Stimulated activated CD4-positive, alpha-beta T cell treated with anti-CD3 and anti-CD28 coated beads, Interleukin-4, amount 100 ng/mL, for 24 hours (primary cell): ENCODE measurements around the gene GDPD5.

ENCODE experiments used
- DNase-seq: peaks from one replicate; pipeline ENCODE4 v3.0.0-alpha.2; 2020

GDPD5 gene

GRCh38 chr11:75535071-75535470, 9.3 kb upstream of the GDPD5 start:
- DNase-seq: no peak

DNA sequence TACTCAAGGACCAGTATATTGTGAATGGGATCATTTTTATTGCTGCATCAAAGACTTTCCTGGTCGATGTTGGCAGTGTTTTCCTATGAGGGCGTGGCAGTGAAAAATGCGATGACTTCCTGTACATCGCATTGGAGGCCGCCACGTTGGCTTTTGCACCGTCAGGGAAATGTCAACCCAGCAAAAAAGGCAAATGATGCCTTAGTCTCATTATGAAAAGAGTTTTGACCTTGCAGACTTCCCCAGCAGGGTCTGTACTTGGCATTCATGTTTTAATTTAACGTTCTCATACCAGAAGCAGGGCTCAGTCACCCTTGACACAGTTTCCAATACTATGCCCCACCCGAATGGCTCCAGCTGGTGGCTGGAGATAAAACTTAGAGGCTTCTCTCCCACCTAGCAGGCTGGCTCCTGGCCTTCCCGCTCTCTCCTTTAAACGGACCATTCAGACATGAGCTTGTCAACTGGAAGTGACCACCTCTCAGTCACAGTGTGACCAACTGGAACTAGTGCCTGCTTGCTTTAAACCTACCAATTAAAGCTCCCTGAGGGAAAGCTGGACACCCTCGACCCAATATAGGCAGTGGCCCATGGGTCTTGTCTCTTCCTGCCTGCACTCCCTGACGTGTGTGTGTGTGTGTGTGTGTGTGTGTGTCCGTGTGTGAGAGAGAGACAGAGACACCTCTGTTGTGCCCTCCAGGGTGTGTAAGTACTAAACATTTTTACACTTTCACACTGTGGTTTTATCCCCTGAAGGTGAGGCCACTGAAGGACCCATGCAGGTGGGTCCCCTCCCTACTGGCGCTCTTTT, 8.7 kb upstream of the GDPD5 start:
- no peak for DNase-seq

DNA sequence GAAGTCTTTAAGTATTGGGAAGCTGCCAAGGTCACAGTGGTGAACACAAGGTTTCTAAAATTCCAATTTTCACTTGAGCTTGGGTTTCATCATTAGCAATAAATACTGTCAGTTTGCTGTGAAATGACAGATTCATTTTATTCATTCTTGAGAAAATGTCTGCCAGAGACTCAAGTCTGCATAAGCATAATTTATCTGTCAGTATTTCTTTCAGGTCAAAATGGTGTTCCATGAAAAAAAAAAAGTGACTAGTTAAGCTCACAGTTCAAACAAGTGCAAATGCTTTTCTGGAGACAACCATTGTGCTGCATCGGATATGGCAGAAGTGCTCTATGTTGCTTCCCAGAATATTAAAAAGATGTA, 8.1 kb upstream of the GDPD5 start:
- no peak for DNase-seq

DNA sequence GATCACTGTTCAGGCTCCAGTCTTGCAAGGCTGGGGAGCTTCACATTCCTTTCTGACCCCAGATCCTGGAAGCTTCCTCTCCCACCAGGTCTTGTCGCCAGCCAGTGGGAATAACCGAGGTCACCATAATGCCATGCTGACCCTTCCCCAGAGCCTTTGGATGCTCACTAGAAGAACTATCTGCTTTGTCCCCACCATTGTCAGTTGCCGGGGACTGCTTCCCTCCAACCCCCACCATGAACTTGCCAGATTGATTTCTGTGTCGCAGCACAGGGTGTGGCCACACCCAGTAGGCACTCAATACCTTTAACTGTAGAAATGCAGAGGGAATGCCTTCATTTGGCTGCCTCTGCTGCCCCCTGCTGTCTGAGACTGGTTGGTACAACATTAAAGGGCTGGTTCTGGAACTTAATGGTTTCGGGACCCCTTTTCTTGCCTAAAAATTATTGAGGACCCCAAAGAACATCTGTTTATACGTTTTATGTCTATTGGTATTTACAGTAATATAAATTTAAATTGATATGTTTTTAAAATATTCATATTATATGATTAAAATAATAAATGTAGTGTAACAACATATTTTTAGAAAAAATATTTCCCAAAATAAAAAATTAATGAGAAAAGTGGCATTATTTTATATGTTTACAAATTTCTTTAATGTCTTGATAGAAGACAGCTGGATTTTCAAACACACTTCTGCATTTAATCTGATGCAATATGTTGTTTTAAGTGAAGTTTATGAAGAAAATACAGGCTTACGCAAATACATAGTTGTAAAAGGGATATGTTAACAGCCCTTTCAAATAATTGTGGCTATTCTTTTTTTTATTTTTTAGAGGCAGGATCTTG, 6.7 kb upstream of the GDPD5 start:
- peak; percentile 87 for DNase-seq

DNA sequence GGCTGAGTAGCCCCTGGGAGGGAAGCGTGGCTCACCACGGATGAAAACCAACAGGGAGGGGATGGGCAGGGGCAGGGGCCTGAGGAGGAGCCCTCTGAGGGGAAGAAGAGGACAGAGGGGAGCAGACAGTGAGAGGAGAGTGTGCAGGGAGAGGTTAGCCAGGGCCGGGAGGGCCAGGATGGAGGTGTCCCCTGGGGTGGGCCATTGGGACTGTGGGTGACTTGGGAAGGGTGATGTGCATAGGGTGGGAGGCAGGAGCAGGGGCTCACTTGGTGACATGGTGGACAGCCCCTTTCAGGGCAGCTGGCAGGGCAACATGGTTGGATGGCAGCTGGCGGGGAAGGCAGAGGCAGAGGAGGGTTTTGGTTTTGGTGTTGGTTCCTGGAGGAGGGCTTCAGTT, 5.6 kb upstream of the GDPD5 start:
- DNase-seq: no peak

DNA sequence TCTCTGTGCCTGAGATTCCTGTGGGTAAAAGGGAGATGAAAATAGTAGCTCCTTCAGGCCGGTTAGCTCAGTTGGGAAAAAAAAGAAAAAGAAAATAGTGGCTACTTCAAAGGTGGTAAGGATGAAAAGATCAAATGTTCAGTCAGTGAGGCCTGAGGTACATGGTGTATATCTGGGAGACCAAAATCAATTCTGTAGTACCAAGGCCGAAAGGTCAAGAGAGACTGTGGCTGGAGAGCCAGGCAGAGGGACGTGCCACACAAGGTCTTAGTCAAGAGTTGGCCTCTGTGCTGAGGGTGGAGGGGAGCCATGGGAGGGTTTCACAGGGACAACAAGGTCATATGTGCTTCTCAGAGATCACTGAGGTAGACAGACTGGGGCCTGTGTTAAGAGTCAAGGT, 4.8 kb upstream of the GDPD5 start:
- DNase-seq: no peak

DNA sequence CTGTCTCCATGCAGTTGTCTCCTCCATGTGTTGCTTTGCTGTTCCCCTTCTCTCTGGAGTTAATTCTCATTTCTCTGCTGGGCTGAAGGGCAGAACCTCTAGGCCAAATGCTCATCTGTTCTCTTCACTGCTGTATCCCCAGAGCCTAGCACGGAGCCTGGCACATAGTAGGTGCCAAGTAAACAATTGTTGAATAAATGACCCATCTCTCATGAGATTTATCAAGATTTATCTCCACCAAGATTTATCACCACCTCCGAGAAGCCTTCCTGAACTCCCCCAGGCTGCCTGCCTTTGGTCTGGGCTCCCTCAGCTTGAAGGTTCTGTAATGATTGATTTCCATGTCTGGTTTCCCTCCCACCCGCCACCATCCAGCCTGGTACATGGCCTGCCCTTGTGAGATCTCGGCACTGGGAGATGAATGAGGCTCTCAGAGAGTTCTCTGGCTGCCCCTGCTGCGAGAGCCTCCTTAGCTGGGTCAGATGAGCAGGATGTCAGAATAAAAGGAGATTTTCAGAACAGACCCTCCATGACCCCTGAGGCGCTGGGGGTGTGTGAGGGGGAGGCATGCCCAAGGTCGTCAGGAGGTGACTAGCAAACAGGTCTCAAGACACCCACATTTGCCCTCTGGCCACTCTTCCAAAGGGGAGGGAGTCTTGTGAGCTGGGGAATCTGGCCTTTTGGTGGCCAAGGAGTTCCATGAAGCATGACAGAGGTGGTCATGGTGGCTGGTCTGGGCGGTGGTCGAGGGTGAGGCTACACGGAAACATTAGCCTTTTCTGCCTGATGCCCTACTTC, 2.4 kb upstream of the GDPD5 start:
- DNase-seq: no peak

DNA sequence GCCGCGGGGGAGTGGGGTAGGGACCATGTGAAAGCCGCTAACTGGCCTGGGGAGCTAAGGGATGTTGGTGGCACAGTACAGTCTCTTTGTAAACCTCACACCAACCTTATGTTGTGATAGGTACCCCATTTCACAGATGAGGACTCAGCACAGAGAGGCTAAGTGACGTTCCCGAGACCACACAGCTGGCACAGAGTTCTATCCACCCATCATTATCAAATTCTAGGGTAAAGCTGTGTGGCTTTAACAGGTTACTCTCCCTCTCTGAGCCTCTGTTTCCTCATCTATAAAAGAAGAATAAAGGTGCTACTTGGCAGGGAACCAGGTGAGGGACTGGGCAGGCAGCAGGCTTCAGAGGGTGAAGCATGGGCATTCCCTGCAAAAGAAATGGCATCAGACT, 1.4 kb upstream of the GDPD5 start:
- DNase-seq: no peak

GRCh38 chr11:75526192-75526541, 426 bp upstream of the GDPD5 start:
- DNase-seq: no peak

- DNase-seq: peak; percentile 21
These were observed 892 bp downstream of the GDPD5 start for GRCh38 chr11:75524665-75525432.

GRCh38 chr11:75523811-75524664, 1.7 kb downstream of the GDPD5 start:
- no peak for DNase-seq

DNA sequence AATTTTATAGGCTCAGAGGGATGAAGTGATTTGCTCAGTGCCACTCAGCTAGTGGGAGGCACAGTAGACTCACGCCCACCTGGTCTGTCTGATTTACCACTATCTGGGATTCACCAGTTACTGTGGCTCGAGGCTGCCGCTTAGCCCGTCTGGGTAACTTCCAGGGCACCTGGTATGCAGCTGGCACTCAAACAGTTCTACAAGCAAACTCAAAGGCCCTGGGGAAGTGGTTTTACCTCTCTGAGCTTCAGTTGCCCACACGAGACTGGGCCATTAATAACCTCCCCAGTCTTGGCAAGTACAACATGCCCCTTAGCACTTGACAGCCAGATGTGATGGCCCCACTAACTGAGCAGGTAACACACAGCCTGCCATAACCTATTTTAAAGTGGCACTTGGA, 2.6 kb downstream of the GDPD5 start:
- no peak for DNase-seq

DNA sequence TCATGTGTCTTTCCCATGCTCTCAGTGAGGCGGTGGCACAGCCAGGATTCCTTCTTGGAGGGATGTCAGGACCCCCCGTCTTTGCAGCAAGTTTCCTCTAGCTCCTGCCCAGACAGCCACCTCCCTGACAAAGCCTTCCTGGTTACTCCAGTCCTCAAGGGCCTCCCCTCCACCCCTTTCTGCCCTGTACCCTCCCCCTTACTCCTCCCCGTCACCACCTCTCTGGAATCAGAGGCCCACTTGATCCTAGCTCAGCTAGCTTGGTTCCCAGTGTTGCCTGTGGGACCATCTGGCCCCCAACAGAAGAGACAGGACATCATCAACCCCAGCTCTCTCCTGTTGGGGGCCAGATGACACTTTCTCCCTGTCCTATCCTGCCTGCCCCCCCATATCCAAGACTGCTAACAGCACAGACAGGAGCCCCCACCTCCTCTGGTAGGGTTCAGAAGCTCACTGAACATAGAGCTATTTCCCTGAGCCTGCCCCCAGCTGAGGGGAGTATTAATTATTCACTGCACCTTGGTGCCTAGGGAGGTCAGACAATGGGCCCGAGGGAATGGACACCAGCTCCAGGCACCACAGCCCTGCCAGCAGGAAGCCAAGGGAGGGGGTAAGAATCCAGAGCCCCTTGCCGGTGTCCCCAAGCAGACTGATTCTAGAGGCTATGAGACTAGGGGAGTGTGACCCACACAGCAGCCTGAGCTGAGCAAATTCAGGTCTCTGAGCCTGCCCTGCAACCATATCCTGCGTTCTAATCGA, 3.3 kb downstream of the GDPD5 start:
- DNase-seq: no peak

- no peak for DNase-seq
These were observed 5.1 kb downstream of the GDPD5 start for GRCh38 chr11:75520688-75521087.

DNA sequence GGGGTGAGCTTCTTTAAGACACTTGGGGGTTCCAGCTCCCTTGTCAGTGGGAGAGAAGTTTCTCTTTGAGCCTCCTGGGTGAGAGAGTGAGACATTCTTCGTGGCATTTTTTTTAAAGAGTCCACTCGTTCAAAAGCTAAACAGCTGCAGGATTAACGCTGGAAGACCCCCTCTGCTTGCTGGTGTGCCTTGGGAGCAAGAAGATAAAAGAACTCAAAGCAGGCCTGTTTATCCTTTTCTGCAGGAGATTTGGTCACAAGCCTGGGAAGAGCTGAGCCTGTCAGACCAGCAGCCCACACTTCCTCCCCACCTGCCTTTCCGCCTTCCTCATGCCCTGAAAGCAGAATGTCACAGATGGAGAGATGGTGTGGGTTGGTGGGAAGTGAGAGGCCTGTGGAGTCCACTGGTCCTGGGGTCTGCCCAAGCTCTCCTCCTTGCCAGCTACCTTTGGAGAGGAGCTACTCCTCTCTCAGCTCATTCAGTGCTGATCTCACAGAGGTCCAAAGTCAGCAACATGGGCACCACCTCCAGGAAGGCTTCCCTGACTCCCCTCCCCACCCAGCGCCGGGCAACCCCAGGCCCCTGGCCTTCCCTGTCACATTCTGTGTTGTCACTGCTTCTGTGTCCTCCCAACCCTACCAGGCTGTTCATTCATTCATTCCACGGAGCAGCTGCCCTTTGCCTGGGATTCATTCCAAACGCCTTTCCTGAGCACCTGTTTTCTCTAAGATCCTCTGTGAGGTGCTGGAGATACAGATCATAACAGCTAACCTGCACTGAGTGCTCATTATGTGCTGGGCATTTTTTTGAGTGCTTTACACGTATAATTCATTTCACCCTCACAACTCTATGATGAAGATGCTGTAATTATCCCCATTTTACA, 6.7 kb downstream of the GDPD5 start:
- DNase-seq: no peak

- DNase-seq: no peak
These were observed 7.6 kb downstream of the GDPD5 start for GRCh38 chr11:75518204-75518549.

DNA sequence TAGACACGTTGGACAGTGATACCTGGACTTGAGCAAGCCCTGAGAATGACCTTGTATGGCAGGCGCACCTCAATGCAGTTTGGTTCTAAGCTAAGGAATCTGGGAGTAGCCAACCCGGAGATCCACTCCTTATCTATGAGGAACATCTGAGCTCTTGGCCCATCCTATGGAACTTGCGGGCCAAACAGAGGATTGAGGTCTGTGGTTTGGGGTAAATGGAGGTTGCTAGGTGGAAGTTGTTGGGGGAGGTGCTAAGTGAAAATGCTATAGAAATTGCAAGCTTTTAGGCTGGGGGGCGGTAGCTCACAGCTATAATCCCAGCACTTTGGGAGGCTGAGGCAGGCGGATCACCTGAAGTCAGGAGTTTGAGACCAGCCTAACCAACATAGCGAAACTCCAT, 8.9 kb downstream of the GDPD5 start:
- DNase-seq: no peak

GRCh38 chr11:75516140-75516539, 9.6 kb downstream of the GDPD5 start:
- DNase-seq: no peak

- DNase-seq: no peak
These were observed 11.1 kb downstream of the GDPD5 start for GRCh38 chr11:75514596-75514995.

DNA sequence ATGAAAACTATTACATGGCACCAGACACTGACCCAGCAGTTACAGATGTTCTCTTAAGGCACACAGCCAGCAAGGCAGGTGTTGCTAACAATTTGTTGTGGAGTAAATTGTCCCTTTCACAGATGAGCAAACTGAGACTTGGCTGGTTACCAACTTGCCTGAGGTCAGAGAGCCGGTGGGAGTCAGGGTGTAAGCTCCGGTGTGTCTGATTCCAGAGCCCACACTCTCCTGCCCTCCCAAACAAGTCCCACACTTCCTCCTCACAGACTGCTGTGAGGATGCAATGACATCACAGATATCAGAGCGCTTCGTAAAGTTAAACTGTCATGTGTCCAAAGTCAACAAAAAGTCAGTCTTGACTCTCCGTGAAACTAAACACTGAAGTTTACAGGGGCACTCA, 12.5 kb downstream of the GDPD5 start:
- DNase-seq: no peak
